WTC11 (cell line): ENCODE measurements around the gene SEMA4D. TPM values are rescaled to one million over a fixed set of nuclear protein-coding genes. Genes with fewer than 3 reads are reported as not detected.

Experiments used
- ATAC-seq: fragments of 200-7000 bp; cut with Tn5 transposase; 2 replicates; pipeline ENCODE4 v1.10.0; 2021; ENCODE audit warnings: mild to moderate bottlenecking, moderate library complexity
- CTCF ChIA-PET: fragments of 300-600 bp; sonication (Branson Sonifier 250); formaldehyde crosslinking; loops from one replicate; lab custom pipeline; 2021; ENCODE audit warnings: antibody characterized with exemption; lab: Charles Lee
- POLR2A ChIA-PET: fragments of 350-600 bp; sonication (Branson Sonifier 250); formaldehyde crosslinking; loops from one replicate; lab custom pipeline; 2021; ENCODE audit warnings: antibody characterized with exemption; lab: Charles Lee
- DNase-seq: peaks from one replicate; pipeline ENCODE4 v3.0.0; 2021; ENCODE audit warnings: low spot score
- H3K27ac Mint-ChIP-seq: 2 replicates; pipeline ENCODE4 v1.8.0; 2021; ENCODE audit warnings: mixed read lengths
- H3K27me3 Mint-ChIP-seq: 2 replicates; pipeline ENCODE4 v1.8.0; 2021; ENCODE audit warnings: low read depth, mild to moderate bottlenecking, moderate library complexity, mixed read lengths
- H3K36me3 Mint-ChIP-seq: 2 replicates; pipeline ENCODE4 v1.8.0; 2021; ENCODE audit warnings: mixed read lengths
- H3K4me1 Mint-ChIP-seq: 2 replicates; pipeline ENCODE4 v1.8.0; 2022; ENCODE audit warnings: mixed read lengths
- H3K4me3 Mint-ChIP-seq: 2 replicates; pipeline ENCODE4 v1.8.0; 2021; ENCODE audit warnings: mild to moderate bottlenecking, moderate library complexity, mixed read lengths
- H3K9me3 Mint-ChIP-seq: 2 replicates; pipeline ENCODE4 v1.8.0; 2021; ENCODE audit warnings: mixed read lengths
- ESRRA ChIP-seq: sonication (generic); formaldehyde crosslinking; IDR thresholded peaks from 2 replicates; pipeline ENCODE4 v1.8.1; 2022; ENCODE audit warnings: mild to moderate bottlenecking, missing genetic modification reagents, borderline replicate concordance
- ETV6 ChIP-seq: sonication (generic); formaldehyde crosslinking; IDR thresholded peaks from 2 replicates; pipeline ENCODE4 v1.8.1; 2022; ENCODE audit warnings: mild to moderate bottlenecking, missing genetic modification reagents
- FOXJ3 ChIP-seq: sonication (generic); formaldehyde crosslinking; IDR thresholded peaks from 2 replicates; pipeline ENCODE4 v1.9.0; 2021; ENCODE audit warnings: missing genetic modification reagents, mild to moderate bottlenecking, borderline replicate concordance
- GRHL2 ChIP-seq: fragments of 250-450 bp; sonication (Bioruptor Pico); IDR thresholded peaks from 2 replicates; pipeline ENCODE4 v1.8.0; 2022; ENCODE audit warnings: mild to moderate bottlenecking, moderate library complexity; ENCODE audit not compliant: insufficient replicate concordance, severe bottlenecking
- JAZF1 ChIP-seq: fragments of 250-450 bp; sonication (Bioruptor Pico); IDR thresholded peaks from 2 replicates; pipeline ENCODE4 v1.9.0; 2021; ENCODE audit warnings: moderate library complexity, mild to moderate bottlenecking, inconsistent platforms
- MYBL2 ChIP-seq: sonication (generic); formaldehyde crosslinking; IDR thresholded peaks from 2 replicates; pipeline ENCODE4 v1.8.1; 2023; ENCODE audit warnings: mild to moderate bottlenecking, moderate library complexity, missing genetic modification reagents
- NFATC4 ChIP-seq: fragments of 250-450 bp; sonication (Bioruptor Pico); IDR thresholded peaks from 2 replicates; pipeline ENCODE4 v1.9.0; 2021; ENCODE audit warnings: mild to moderate bottlenecking
- RELA ChIP-seq: sonication (generic); formaldehyde crosslinking; IDR thresholded peaks from 2 replicates; pipeline ENCODE4 v1.8.1; 2022; ENCODE audit warnings: missing genetic modification reagents, mild to moderate bottlenecking, borderline replicate concordance
- ZBTB21 ChIP-seq: sonication (generic); formaldehyde crosslinking; IDR thresholded peaks from 2 replicates; pipeline ENCODE4 v1.8.1; 2023; ENCODE audit warnings: mild to moderate bottlenecking, missing genetic modification reagents, borderline replicate concordance
- total RNA-seq: library from RNA; stranded (reverse); gene quantifications from 3 replicates; pipeline ENCODE4 v1.2.3, GENCODE V29; 2021
- TF ChIP-seq, protein P1 (sequence below): sonication (generic); formaldehyde crosslinking; IDR thresholded peaks from 2 replicates; pipeline ENCODE4 v1.8.0; 2023; ENCODE audit warnings: mild to moderate bottlenecking, missing genetic modification reagents
- TF ChIP-seq, protein P2 (sequence below): sonication (generic); formaldehyde crosslinking; IDR thresholded peaks from 2 replicates; pipeline ENCODE4 v1.8.0; 2022; ENCODE audit warnings: mild to moderate bottlenecking, missing genetic modification reagents
- TF ChIP-seq, protein P3 (sequence below): fragments of 250-450 bp; sonication (Bioruptor Pico); IDR thresholded peaks from 2 replicates; pipeline ENCODE4 v2.1.2; 2022; ENCODE audit warnings: mild to moderate bottlenecking, moderate library complexity
- TF ChIP-seq, protein P4 (sequence below): sonication (generic); formaldehyde crosslinking; IDR thresholded peaks from 2 replicates; pipeline ENCODE4 v1.8.1; 2023; ENCODE audit warnings: mild to moderate bottlenecking, missing genetic modification reagents, borderline replicate concordance
- TF ChIP-seq, protein P5 (sequence below): sonication (generic); formaldehyde crosslinking; IDR thresholded peaks from 2 replicates; pipeline ENCODE4 v1.8.1; 2022; ENCODE audit warnings: low read depth, missing genetic modification reagents, borderline replicate concordance

Gene SEMA4D
- total RNA-seq, 1 experiment from 2014 or later: 67.8 TPM

DNA sequence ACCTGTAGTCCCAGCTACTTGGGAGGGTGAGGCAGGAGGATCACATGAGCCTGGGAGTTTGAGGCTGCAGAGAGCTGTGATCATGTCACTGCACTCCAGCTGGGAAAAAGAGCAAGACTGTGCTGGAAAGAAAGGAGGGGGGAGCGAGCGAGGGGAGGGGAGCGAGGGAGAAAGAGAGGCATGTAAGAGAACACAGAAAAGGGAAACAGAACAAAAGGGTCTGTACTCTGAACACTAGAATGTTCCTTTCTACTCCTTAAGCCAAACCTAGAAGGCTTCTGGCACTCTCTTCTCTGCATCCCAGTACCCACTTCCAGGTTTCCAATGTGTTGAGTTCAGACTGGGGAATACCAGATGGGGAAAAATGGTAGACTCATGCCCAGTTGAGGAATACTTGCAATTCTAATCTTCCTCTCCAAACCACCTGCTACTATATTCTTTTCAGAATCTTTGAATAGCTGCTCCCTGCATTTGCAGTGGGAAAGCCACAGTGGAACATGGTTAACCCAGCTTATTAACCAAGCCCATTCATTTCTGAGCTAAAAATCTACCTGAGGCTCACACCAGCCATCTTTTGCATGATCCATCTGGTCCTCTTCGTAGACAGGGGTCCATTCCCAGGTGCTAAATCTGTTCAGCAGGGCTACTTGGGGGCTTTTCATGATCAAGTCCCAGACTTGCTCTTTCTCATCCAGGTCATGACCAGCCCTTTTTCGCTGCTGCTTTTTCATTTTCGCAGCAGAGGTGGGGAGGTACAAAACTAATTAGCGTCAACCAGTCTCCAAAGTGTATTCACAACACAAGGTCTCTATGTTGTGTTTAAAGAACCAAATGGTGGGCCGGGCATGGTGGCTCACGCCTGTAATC, 34.9 kb downstream of the SEMA4D start (continued):
- TF ChIP-seq, protein P1, sequence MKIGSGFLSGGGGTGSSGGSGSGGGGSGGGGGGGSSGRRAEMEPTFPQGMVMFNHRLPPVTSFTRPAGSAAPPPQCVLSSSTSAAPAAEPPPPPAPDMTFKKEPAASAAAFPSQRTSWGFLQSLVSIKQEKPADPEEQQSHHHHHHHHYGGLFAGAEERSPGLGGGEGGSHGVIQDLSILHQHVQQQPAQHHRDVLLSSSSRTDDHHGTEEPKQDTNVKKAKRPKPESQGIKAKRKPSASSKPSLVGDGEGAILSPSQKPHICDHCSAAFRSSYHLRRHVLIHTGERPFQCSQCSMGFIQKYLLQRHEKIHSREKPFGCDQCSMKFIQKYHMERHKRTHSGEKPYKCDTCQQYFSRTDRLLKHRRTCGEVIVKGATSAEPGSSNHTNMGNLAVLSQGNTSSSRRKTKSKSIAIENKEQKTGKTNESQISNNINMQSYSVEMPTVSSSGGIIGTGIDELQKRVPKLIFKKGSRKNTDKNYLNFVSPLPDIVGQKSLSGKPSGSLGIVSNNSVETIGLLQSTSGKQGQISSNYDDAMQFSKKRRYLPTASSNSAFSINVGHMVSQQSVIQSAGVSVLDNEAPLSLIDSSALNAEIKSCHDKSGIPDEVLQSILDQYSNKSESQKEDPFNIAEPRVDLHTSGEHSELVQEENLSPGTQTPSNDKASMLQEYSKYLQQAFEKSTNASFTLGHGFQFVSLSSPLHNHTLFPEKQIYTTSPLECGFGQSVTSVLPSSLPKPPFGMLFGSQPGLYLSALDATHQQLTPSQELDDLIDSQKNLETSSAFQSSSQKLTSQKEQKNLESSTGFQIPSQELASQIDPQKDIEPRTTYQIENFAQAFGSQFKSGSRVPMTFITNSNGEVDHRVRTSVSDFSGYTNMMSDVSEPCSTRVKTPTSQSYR (CRISPR knock-in tag): no peak
- no peak for TF ChIP-seq ETV6 (CRISPR knock-in tag)
- TF ChIP-seq, all 79 proteins: peak for 0

DNA sequence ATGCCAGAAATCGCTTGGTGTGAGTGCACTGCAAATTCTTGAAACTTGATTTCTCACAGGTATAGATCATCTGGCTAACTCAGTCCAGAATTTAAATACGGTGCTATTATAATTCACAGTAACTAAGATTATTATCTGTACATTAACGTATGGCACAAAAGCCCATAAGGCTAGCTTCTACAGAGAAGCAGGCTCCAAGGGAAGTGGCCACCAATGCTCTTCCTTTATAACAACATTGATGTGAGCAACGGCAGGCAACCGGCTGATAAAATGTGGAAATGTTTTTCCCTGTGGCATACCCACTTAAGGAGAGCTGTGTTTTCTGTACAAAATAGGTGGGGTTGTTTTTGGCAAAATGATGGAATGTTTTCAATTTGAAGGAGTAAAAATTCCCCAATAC, 35.7 kb downstream of the SEMA4D start:
- CTCF ChIA-PET: interaction anchor here (1.2 to 3.6 kb wide), 2 partner anchors 33 to 87 kb away, joined by 3 to 14 read pairs; no protein-coding TSS in a partner anchor
- TF ChIP-seq, protein P2, sequence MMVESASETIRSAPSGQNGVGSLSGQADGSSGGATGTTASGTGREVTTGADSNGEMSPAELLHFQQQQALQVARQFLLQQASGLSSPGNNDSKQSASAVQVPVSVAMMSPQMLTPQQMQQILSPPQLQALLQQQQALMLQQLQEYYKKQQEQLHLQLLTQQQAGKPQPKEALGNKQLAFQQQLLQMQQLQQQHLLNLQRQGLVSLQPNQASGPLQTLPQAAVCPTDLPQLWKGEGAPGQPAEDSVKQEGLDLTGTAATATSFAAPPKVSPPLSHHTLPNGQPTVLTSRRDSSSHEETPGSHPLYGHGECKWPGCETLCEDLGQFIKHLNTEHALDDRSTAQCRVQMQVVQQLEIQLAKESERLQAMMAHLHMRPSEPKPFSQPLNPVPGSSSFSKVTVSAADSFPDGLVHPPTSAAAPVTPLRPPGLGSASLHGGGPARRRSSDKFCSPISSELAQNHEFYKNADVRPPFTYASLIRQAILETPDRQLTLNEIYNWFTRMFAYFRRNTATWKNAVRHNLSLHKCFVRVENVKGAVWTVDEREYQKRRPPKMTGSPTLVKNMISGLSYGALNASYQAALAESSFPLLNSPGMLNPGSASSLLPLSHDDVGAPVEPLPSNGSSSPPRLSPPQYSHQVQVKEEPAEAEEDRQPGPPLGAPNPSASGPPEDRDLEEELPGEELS (CRISPR knock-in tag): no peak
- no peak for TF ChIP-seq ZBTB21 (CRISPR knock-in tag)
- no peak for TF ChIP-seq FOXJ3 (CRISPR knock-in tag)
- TF ChIP-seq NFATC4 (CRISPR knock-in tag): no peak
- TF ChIP-seq ESRRA (CRISPR knock-in tag): no peak
- no peak for TF ChIP-seq RELA (CRISPR knock-in tag)
- no peak for TF ChIP-seq JAZF1 (CRISPR knock-in tag)
- TF ChIP-seq MYBL2 (CRISPR knock-in tag): no peak
- Mint-ChIP-seq H3K4me1 (peaks cover 76% of the 10 kb centered on the region), H3K9me3 (no peaks in the 10 kb centered on the region), H3K36me3 (peaks cover 8% of the 10 kb centered on the region; the same call in 1 of the 2 replicates), H3K27me3 (no peaks in the 10 kb centered on the region), H3K27ac (peak overlapping the region; percentile 90), H3K4me3 (no peak overlapping the region)
- no peak for DNase-seq
- POLR2A ChIA-PET: interaction anchor here (0.6 to 1.3 kb wide), 2 partner anchors 86 to 624 kb away, joined by 3 to 5 read pairs; no protein-coding TSS in a partner anchor
- ATAC-seq: no peak

DNA sequence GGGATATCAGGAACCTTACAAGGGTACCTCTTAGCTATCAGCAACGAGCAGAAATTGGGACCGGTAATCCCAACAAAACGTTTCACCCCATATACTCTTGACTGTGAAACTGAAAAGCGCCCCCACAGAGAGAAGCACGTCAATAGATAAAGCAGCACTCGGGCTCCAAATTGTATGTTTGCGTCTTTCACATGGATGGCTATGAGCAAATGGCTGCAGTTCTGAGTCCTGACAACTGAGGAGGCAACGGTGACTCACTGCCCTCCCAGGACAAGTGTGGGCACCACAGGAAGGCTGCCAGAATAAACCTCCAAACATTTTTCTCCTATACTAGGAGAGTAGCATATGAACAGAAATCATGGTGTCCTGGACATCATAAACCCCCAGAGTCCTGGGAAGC, 36.6 kb downstream of the SEMA4D start:
- 0 out of 2 replicates have a peak, but pooled peaks have one; percentile 14 for ATAC-seq
- H3K4me3 Mint-ChIP-seq: no peak overlapping the region
- POLR2A ChIA-PET: interaction anchor here (0.6 kb wide), 1 partner anchor 625 kb away, joined by 5 read pairs; no protein-coding TSS in a partner anchor
- no peak overlapping the region; the same call in none of the 2 replicates for H3K27ac Mint-ChIP-seq
- CTCF ChIA-PET: interaction anchor here (1.2 to 3.6 kb wide), 4 partner anchors 32 to 88 kb away, joined by 3 to 14 read pairs (median 7); no protein-coding TSS in a partner anchor
- H3K27me3 Mint-ChIP-seq: no peaks in the 10 kb centered on the region
- peaks cover 74% of the 10 kb centered on the region for H3K4me1 Mint-ChIP-seq
- TF ChIP-seq, protein P3, sequence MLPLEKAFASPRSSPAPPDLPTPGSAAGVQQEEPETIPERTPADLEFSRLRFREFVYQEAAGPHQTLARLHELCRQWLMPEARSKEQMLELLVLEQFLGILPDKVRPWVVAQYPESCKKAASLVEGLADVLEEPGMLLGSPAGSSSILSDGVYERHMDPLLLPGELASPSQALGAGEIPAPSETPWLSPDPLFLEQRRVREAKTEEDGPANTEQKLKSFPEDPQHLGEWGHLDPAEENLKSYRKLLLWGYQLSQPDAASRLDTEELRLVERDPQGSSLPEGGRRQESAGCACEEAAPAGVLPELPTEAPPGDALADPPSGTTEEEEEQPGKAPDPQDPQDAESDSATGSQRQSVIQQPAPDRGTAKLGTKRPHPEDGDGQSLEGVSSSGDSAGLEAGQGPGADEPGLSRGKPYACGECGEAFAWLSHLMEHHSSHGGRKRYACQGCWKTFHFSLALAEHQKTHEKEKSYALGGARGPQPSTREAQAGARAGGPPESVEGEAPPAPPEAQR (CRISPR knock-in tag): no peak
- H3K36me3 Mint-ChIP-seq: peaks cover 8% of the 10 kb centered on the region; the same call in 1 of the 2 replicates
- no peaks in the 10 kb centered on the region for H3K9me3 Mint-ChIP-seq
- DNase-seq: no peak

DNA sequence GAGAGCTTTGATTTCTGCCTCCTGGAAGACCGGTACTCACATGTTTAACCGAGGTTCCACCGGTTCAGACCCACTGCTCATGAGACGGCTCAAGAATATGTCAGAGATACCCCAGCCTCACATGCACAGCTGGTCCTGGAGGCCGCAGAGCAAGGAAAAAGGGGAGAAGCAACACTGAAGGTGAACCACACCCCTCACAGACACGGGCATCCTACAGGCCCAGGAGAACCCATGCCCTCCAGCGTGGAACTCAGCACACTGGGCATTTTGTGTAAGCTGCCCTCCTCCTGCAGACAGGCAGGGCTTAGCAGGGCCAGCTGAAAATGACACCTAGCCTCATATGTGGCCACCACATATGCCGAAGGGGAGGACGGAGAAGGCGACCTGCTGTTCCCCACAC, 37.4 kb downstream of the SEMA4D start:
- CTCF ChIA-PET: interaction anchor here (1.2 to 3.6 kb wide), 3 partner anchors 31 to 89 kb away, joined by 3 to 14 read pairs (median 11); no protein-coding TSS in a partner anchor
- Mint-ChIP-seq H3K9me3 (no peaks in the 10 kb centered on the region), H3K27ac (peak overlapping the region; percentile 75), H3K27me3 (no peaks in the 10 kb centered on the region), H3K4me3 (no peak overlapping the region), H3K4me1 (peaks cover 69% of the 10 kb centered on the region), H3K36me3 (peaks cover 13% of the 10 kb centered on the region; the same call in 1 of the 2 replicates)
- POLR2A ChIA-PET: no interaction called here
- DNase-seq (no peak), ATAC-seq (no peak)
- TF ChIP-seq, protein P4, sequence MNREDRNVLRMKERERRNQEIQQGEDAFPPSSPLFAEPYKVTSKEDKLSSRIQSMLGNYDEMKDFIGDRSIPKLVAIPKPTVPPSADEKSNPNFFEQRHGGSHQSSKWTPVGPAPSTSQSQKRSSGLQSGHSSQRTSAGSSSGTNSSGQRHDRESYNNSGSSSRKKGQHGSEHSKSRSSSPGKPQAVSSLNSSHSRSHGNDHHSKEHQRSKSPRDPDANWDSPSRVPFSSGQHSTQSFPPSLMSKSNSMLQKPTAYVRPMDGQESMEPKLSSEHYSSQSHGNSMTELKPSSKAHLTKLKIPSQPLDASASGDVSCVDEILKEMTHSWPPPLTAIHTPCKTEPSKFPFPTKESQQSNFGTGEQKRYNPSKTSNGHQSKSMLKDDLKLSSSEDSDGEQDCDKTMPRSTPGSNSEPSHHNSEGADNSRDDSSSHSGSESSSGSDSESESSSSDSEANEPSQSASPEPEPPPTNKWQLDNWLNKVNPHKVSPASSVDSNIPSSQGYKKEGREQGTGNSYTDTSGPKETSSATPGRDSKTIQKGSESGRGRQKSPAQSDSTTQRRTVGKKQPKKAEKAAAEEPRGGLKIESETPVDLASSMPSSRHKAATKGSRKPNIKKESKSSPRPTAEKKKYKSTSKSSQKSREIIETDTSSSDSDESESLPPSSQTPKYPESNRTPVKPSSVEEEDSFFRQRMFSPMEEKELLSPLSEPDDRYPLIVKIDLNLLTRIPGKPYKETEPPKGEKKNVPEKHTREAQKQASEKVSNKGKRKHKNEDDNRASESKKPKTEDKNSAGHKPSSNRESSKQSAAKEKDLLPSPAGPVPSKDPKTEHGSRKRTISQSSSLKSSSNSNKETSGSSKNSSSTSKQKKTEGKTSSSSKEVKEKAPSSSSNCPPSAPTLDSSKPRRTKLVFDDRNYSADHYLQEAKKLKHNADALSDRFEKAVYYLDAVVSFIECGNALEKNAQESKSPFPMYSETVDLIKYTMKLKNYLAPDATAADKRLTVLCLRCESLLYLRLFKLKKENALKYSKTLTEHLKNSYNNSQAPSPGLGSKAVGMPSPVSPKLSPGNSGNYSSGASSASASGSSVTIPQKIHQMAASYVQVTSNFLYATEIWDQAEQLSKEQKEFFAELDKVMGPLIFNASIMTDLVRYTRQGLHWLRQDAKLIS (CRISPR knock-in tag): no peak
- TF ChIP-seq, protein P5, sequence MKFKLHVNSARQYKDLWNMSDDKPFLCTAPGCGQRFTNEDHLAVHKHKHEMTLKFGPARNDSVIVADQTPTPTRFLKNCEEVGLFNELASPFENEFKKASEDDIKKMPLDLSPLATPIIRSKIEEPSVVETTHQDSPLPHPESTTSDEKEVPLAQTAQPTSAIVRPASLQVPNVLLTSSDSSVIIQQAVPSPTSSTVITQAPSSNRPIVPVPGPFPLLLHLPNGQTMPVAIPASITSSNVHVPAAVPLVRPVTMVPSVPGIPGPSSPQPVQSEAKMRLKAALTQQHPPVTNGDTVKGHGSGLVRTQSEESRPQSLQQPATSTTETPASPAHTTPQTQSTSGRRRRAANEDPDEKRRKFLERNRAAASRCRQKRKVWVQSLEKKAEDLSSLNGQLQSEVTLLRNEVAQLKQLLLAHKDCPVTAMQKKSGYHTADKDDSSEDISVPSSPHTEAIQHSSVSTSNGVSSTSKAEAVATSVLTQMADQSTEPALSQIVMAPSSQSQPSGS: no peak
- TF ChIP-seq GRHL2 (CRISPR knock-in tag): no peak
